T-helper 2 cell treated with Interferon-gamma antibody and Interleukin-4, amounts not matched to agents 100 ng/mL and 5 ng/mL, for 36 hours (primary cell): ENCODE data around the gene IPCEF1. TPM values are rescaled to one million over a fixed set of nuclear protein-coding genes. Genes with fewer than 3 reads are reported as not detected.

Source experiments
- intact Hi-C: fragments of 100-400 bp; cut with micrococcal nuclease; formaldehyde crosslinking; loops from one replicate; pipeline ENCODE4 v1.15.1; 2023
- total RNA-seq: library from RNA; stranded (reverse); gene quantifications from 2 replicates; pipeline ENCODE4 v1.2.3, GENCODE V29; 2022

The IPCEF1 gene
- total RNA-seq: 9.5 and 10.2 TPM in 2 replicates

GRCh38 chr6:154356690-154357089 lies at the start of gene IPCEF1:
Gene IPCEF1, minus strand, starts transcription at chr6:154356803. Its CDS starts 90,856 bp downstream, at chr6:154265947.
- intact Hi-C loops: no loop called here

GRCh38 chr6:154406301-154406700 lies 49.7 kb upstream of the IPCEF1 start:
- intact Hi-C loops: no loop called here

- intact Hi-C loops: no loop called here
These were observed 48.3 kb upstream of the IPCEF1 start for GRCh38 chr6:154404791-154405400.

- intact Hi-C loops: no loop called here
These were observed 47.2 kb upstream of the IPCEF1 start for GRCh38 chr6:154403788-154404187.

- intact Hi-C loops: no loop called here
These were observed 45.6 kb upstream of the IPCEF1 start for GRCh38 chr6:154402081-154402780.

- intact Hi-C loops: no loop called here
These were observed 42.5 kb upstream of the IPCEF1 start for GRCh38 chr6:154399097-154399496.

- intact Hi-C loops: no loop called here
These were observed 41.0 kb upstream of the IPCEF1 start for GRCh38 chr6:154397491-154398195.

- intact Hi-C loops: no loop called here
These were observed 39.3 kb upstream of the IPCEF1 start for GRCh38 chr6:154395878-154396277.

- intact Hi-C loops: no loop called here
These were observed 38.7 kb upstream of the IPCEF1 start for GRCh38 chr6:154395316-154395715.

- intact Hi-C loops: no loop called here
These were observed 38.0 kb upstream of the IPCEF1 start for GRCh38 chr6:154394571-154394970.

- intact Hi-C loops: no loop called here
These were observed 33.4 kb upstream of the IPCEF1 start for GRCh38 chr6:154390034-154390433.

GRCh38 chr6:154388803-154389202 lies 32.2 kb upstream of the IPCEF1 start:
- intact Hi-C loops: no loop called here

- intact Hi-C loops: no loop called here
These were observed 30.5 kb upstream of the IPCEF1 start for GRCh38 chr6:154386848-154387717.

GRCh38 chr6:154384191-154384590 lies 27.6 kb upstream of the IPCEF1 start:
- intact Hi-C loops: no loop called here

- intact Hi-C loops: no loop called here
These were observed 26.7 kb upstream of the IPCEF1 start for GRCh38 chr6:154383273-154383672.

- intact Hi-C loops: no loop called here
These were observed 26.1 kb upstream of the IPCEF1 start for GRCh38 chr6:154382740-154383139.

GRCh38 chr6:154381548-154381947 lies 24.9 kb upstream of the IPCEF1 start:
- intact Hi-C loops: no loop called here

- intact Hi-C loops: no loop called here
These were observed 24.1 kb upstream of the IPCEF1 start for GRCh38 chr6:154380741-154381140.

GRCh38 chr6:154379585-154379984 lies 23.0 kb upstream of the IPCEF1 start:
- intact Hi-C loops: no loop called here

- intact Hi-C loops: no loop called here
These were observed 21.9 kb upstream of the IPCEF1 start for GRCh38 chr6:154378518-154378917.

- intact Hi-C loops: no loop called here
These were observed 21.1 kb upstream of the IPCEF1 start for GRCh38 chr6:154377726-154378125.
